ENCODE measurements around the gene AFF3. TPM values are rescaled to one million over a fixed set of nuclear protein-coding genes. Genes with fewer than 3 reads are reported as not detected.

AFF3 gene
- total and polyA plus RNA-seq, 2 of the 8 experiments (the other 6 are each of a cell fraction or from before 2014, with no cell fraction given), result 0.27 to 3.0 TPM

- no peaks in the 10 kb centered on the region for H3K4me1 ChIP-seq (replicated peaks in 1 of 4; ENCODE audit: control insufficient read depth in 3 of 4, insufficient read depth in 4 of 4, low read length in 3 of 4)
- H4K20me1 ChIP-seq (replicated peaks in 1 of 2; ENCODE audit: control insufficient read depth in 1 of 2, insufficient read depth in 2 of 2, low read length in 2 of 2), result no peaks in the 10 kb centered on the region
- no peaks in the 10 kb centered on the region for H3K27me3 ChIP-seq (replicated peaks in 1 of 4; ENCODE audit: control insufficient read depth in 3 of 4, extremely low read depth in 1 of 4, insufficient read depth in 3 of 4, low read length in 3 of 4)
- H3K9me3 ChIP-seq (ENCODE audit: insufficient read depth in 2 of 2, low read depth in 1 of 2, low read length in 1 of 2), result no peaks in the 10 kb centered on the region
- H3K36me3 ChIP-seq (ENCODE audit: control insufficient read depth in 2 of 4, insufficient read depth in 4 of 4, low read length in 3 of 4), result no peaks in the 10 kb centered on the region
- no peak overlapping the region for H3K4me3 ChIP-seq (ENCODE audit: extremely low read depth in 1 of 4, insufficient read depth in 2 of 4, low read depth in 3 of 4, low read length in 4 of 4)
- TF ChIP-seq TAF7 (optimal IDR thresholded peaks at IDR 0.05; ENCODE audit: borderline replicate concordance, low read depth, low read length) (no peak), PHF8 (conservative IDR thresholded peaks at IDR 0.05; ENCODE audit: low read depth, low read length) (no peak), FOSL1 (IDR thresholded peaks at IDR 0.05; ENCODE audit: insufficient read depth, low read depth, low read length) (no peak), BRCA1 (IDR thresholded peaks at IDR 0.05; ENCODE audit: low read depth, low read length) (no peak), RNF2 (IDR thresholded peaks at IDR 0.05; ENCODE audit: borderline replicate concordance, low read depth, low read length, missing control alignments, poor library complexity, severe bottlenecking) (no peak), E2F6 (IDR thresholded peaks at IDR 0.05) (no peak)
- TF ChIP-seq, protein P1, sequence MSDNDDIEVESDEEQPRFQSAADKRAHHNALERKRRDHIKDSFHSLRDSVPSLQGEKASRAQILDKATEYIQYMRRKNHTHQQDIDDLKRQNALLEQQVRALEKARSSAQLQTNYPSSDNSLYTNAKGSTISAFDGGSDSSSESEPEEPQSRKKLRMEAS (IDR thresholded peaks at IDR 0.05), result no peak
- H2BK15ac ChIP-seq (ENCODE audit: low read length), result no peak overlapping the region
- no peaks in the 10 kb centered on the region for H3K79me2 ChIP-seq (ENCODE audit: control insufficient read depth in 1 of 2, insufficient read depth in 2 of 2, low read length in 2 of 2)
- no peak overlapping the region for H3K4ac ChIP-seq (replicated peaks; ENCODE audit: insufficient read length, low read depth, low read length)
- no peak overlapping the region for H3K18ac ChIP-seq (ENCODE audit: extremely low read depth, low read length)
- H2BK120ac ChIP-seq (replicated peaks; ENCODE audit: low read depth, low read length), result no peak overlapping the region
- H3K79me1 ChIP-seq (ENCODE audit: low read depth, low read length), result no peaks in the 10 kb centered on the region
- POLR2A ChIA-PET (ENCODE audit: partially characterized antibody), result no interaction called here
- DNase-seq (ENCODE audit: low read depth in 1 of 2, low spot score in 2 of 2), result no peak
- H2BK20ac ChIP-seq (ENCODE audit: low read length), result no peak overlapping the region
- H4K91ac ChIP-seq (replicated peaks; ENCODE audit: insufficient read length, low read length), result no peak overlapping the region
- H4K5ac ChIP-seq (ENCODE audit: insufficient read length, low read depth, low read length), result no peak overlapping the region
- H2AK5ac ChIP-seq (ENCODE audit: low read depth, low read length), result no peak overlapping the region
- 93% methylated on average over 6 of the region's 6 CpGs; no CpG with 5 or more reads in 1 of the 2 experiments for WGBS, 2 experiments (ENCODE audit: extremely low coverage in 1 of 2, insufficient coverage in 1 of 2, insufficient read length in 1 of 2, insufficient replicate concordance in 2 of 2, low coverage in 1 of 2, low lambda C conversion rate in 2 of 2, missing lambda C conversion rate in 1 of 2)
- no peak overlapping the region for H3K27ac ChIP-seq (ENCODE audit: low read depth, low read length)
- H3K9ac ChIP-seq (replicated peaks in 1 of 4; ENCODE audit: extremely low read depth in 1 of 4, low read depth in 3 of 4, low read length in 3 of 4), result no peak overlapping the region
- H2BK5ac ChIP-seq (ENCODE audit: low read depth, low read length), result no peak overlapping the region
- FAIRE-seq, result no peak
- no peak overlapping the region for H3K4me2 ChIP-seq (ENCODE audit: insufficient read depth in 1 of 2, low read depth in 2 of 2, low read length in 2 of 2)
- H3K23me2 ChIP-seq (ENCODE audit: low read depth, low read length), result no peaks in the 10 kb centered on the region
- no peak overlapping the region for H2AFZ ChIP-seq (ENCODE audit: low read length)
- H3K56ac ChIP-seq (replicated peaks; ENCODE audit: insufficient read length, low read depth, low read length), result no peak overlapping the region
- H3K14ac ChIP-seq (ENCODE audit: insufficient read length), result no peak overlapping the region
- H3K23ac ChIP-seq (ENCODE audit: insufficient read length), result no peak overlapping the region
- no peak overlapping the region for H2BK12ac ChIP-seq (ENCODE audit: low read depth, low read length)
- H4K8ac ChIP-seq (ENCODE audit: extremely low read depth, insufficient read depth, low read length), result no peak overlapping the region
- CTCF ChIA-PET (ENCODE audit: partially characterized antibody), result no interaction called here
Measured at GRCh38 chr2:99688699-99689098, 453.7 kb downstream of the AFF3 start.
